Activated CD4-positive, alpha-beta T cell treated with anti-CD3 and anti-CD28 coated beads, Interleukin-2, amount 10 ng/mL, durations not matched to agents 24 days and 14 days (primary cell): ENCODE results near the gene TMED7. TPM values are rescaled to one million over a fixed set of nuclear protein-coding genes. Genes with fewer than 3 reads are reported as not detected.

Source experiments
- DNase-seq: peaks from one replicate; pipeline ENCODE4 v3.0.0; 2022
- H3K27ac Mint-ChIP-seq: one replicate; pipeline ENCODE4 v1.8.0; 2022; ENCODE audit warnings: mild to moderate bottlenecking, mixed read lengths
- H3K27me3 Mint-ChIP-seq: one replicate; pipeline ENCODE4 v1.8.0; 2022; ENCODE audit warnings: mixed read lengths
- H3K36me3 Mint-ChIP-seq: one replicate; pipeline ENCODE4 v1.8.0; 2022; ENCODE audit warnings: low read depth, mild to moderate bottlenecking, mixed read lengths
- H3K4me1 Mint-ChIP-seq: one replicate; pipeline ENCODE4 v1.8.0; 2021; ENCODE audit warnings: mixed read lengths
- H3K4me3 Mint-ChIP-seq: one replicate; pipeline ENCODE4 v1.8.0; 2022; ENCODE audit warnings: mild to moderate bottlenecking, moderate library complexity, mixed read lengths
- H3K9me3 Mint-ChIP-seq: one replicate; pipeline ENCODE4 v1.8.0; 2021; ENCODE audit warnings: mixed read lengths
- intact Hi-C: fragments of 100-400 bp; cut with micrococcal nuclease; formaldehyde crosslinking; loops from one replicate; pipeline ENCODE4 v1.15.1; 2023
- total RNA-seq: library from RNA; stranded (reverse); gene quantifications from 2 replicates; pipeline ENCODE4 v1.2.3, GENCODE V29; 2022

Gene TMED7
- total RNA-seq, 1 donor from 2014 or later, result 40.9 TPM

- Mint-ChIP-seq H3K27me3 (peaks cover 71% of the 10 kb centered on the region), H3K4me1 (no peaks in the 10 kb centered on the region), H3K9me3 (no peaks in the 10 kb centered on the region), H3K4me3 (no peak overlapping the region), H3K27ac (no peak overlapping the region), H3K36me3 (no peaks in the 10 kb centered on the region)
- DNase-seq, result no peak
- intact Hi-C loops, result no loop called here
These were observed 18.2 kb upstream of the TMED7 start for GRCh38 chr5:115644046-115644445.

GRCh38 chr5:115641948-115642347, 16.1 kb upstream of the TMED7 start:
- no peaks in the 10 kb centered on the region for H3K36me3 Mint-ChIP-seq
- H3K27me3 Mint-ChIP-seq, result peaks cover 76% of the 10 kb centered on the region
- H3K4me3 Mint-ChIP-seq, result no peak overlapping the region
- intact Hi-C loops, result no loop called here
- H3K9me3 Mint-ChIP-seq, result no peaks in the 10 kb centered on the region
- peaks cover 12% of the 10 kb centered on the region for H3K4me1 Mint-ChIP-seq
- DNase-seq, result no peak
- H3K27ac Mint-ChIP-seq, result no peak overlapping the region

GRCh38 chr5:115640274-115640673, 14.4 kb upstream of the TMED7 start:
- no peak overlapping the region for H3K4me3 Mint-ChIP-seq
- no peaks in the 10 kb centered on the region for H3K36me3 Mint-ChIP-seq
- intact Hi-C loops, result no loop called here
- peaks cover 77% of the 10 kb centered on the region for H3K27me3 Mint-ChIP-seq
- H3K4me1 Mint-ChIP-seq, result peaks cover 21% of the 10 kb centered on the region
- no peak for DNase-seq
- no peaks in the 10 kb centered on the region for H3K9me3 Mint-ChIP-seq
- H3K27ac Mint-ChIP-seq, result no peak overlapping the region

GRCh38 chr5:115639377-115639776, 13.5 kb upstream of the TMED7 start:
- peaks cover 70% of the 10 kb centered on the region for H3K27me3 Mint-ChIP-seq
- H3K27ac Mint-ChIP-seq, result no peak overlapping the region

DNA sequence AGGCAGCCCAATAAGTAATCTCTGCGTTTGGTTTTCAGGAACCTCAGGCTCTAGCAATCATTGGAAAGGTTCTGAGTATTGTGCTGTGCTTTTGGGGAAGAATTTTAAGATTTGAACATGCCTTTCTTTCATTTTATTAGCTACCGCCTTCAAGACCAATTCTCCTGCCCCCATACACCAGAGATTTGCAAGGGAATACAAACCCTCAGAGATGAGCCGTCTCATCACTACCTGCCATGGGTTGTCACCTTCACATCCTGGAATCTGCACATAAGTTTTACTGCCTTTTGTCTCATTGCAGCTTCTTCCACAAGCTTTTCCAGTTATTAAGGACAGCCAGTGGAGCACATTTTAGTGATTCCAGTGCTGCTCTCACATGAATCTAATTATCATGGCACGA, 11.7 kb upstream of the TMED7 start:
- no peak for DNase-seq
- no peak overlapping the region for H3K4me3 Mint-ChIP-seq
- H3K27ac Mint-ChIP-seq, result no peak overlapping the region
- peaks cover 67% of the 10 kb centered on the region for H3K27me3 Mint-ChIP-seq
- no peaks in the 10 kb centered on the region for H3K36me3 Mint-ChIP-seq
- intact Hi-C loops, result no loop called here
- H3K4me1 Mint-ChIP-seq, result peaks cover 29% of the 10 kb centered on the region
- H3K9me3 Mint-ChIP-seq, result no peaks in the 10 kb centered on the region

More at GRCh38 chr5:115639377-115639776, 13.5 kb upstream of the TMED7 start:
- intact Hi-C loops, result no loop called here
- Mint-ChIP-seq H3K9me3 (no peaks in the 10 kb centered on the region), H3K4me1 (peaks cover 24% of the 10 kb centered on the region), H3K36me3 (no peaks in the 10 kb centered on the region), H3K4me3 (no peak overlapping the region)
- no peak for DNase-seq

- Mint-ChIP-seq H3K4me3 (no peak overlapping the region), H3K36me3 (no peaks in the 10 kb centered on the region), H3K4me1 (peaks cover 29% of the 10 kb centered on the region), H3K27ac (no peak overlapping the region), H3K27me3 (peaks cover 71% of the 10 kb centered on the region), H3K9me3 (no peaks in the 10 kb centered on the region)
- intact Hi-C loops, result no loop called here
- DNase-seq, result no peak
These were observed 10.2 kb upstream of the TMED7 start for GRCh38 chr5:115636008-115636407.

DNA sequence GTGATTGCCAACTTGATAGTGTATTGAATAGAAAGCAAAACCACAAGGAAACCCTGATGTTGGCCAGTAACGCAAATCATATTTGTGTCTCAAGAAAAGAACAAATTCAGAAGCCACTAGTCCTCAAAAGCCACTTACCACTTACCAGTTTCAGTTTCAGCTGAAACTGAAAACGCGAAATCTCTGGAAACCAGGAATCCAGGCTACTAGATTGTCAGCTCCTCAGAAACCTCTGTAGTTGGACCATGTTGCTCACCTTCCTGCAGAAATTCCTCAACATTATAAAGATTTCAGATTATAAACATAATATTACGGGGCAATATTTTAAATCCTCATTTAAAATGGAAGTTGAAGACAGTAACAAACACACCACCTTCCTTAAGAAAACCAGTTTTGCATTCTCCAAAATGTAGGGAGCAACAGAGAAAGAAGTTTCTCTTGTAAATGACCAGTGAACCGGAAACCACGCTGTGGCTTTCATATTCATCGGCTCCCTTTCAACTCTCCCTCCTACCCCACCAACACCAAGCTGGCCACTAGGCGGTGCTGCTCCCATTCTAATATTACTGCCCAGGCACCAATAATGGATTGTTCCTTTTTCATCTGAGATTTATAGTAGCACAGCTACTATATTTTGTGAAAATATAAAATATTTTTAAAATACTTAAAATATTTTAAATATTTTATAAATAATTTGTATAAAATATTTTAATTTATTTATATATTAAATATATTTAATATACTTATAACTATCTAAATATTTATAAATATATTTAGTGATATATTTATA, 8.7 kb upstream of the TMED7 start:
- Mint-ChIP-seq H3K36me3 (no peaks in the 10 kb centered on the region), H3K27ac (no peak overlapping the region), H3K27me3 (peaks cover 64% of the 10 kb centered on the region), H3K4me3 (peak overlapping the region; percentile 52), H3K4me1 (peaks cover 29% of the 10 kb centered on the region), H3K9me3 (no peaks in the 10 kb centered on the region)
- intact Hi-C loops, result loop anchor here (1.0 to 5.0 kb wide), 5 partner anchors 8 to 1313 kb away; partner anchors contain the start of gene TMED7
- DNase-seq, result peak; percentile 94

GRCh38 chr5:115629903-115630302, 4.1 kb upstream of the TMED7 start:
- Mint-ChIP-seq H3K9me3 (no peaks in the 10 kb centered on the region), H3K27ac (no peak overlapping the region), H3K4me1 (peaks cover 11% of the 10 kb centered on the region), H3K4me3 (no peak overlapping the region), H3K36me3 (peaks cover 1% of the 10 kb centered on the region), H3K27me3 (peaks cover 32% of the 10 kb centered on the region)
- intact Hi-C loops, result loop anchor here (5.0 kb wide), 2 partner anchors 423 to 1317 kb away; no protein-coding TSS in a partner anchor
- DNase-seq, result no peak

GRCh38 chr5:115627295-115627865, 1.5 kb upstream of the TMED7 start:
- intact Hi-C loops, result no loop called here
- Mint-ChIP-seq H3K4me1 (peaks cover 11% of the 10 kb centered on the region), H3K27me3 (peaks cover 20% of the 10 kb centered on the region), H3K9me3 (no peaks in the 10 kb centered on the region), H3K27ac (no peak overlapping the region), H3K36me3 (peaks cover 1% of the 10 kb centered on the region), H3K4me3 (no peak overlapping the region)
- no peak for DNase-seq

DNA sequence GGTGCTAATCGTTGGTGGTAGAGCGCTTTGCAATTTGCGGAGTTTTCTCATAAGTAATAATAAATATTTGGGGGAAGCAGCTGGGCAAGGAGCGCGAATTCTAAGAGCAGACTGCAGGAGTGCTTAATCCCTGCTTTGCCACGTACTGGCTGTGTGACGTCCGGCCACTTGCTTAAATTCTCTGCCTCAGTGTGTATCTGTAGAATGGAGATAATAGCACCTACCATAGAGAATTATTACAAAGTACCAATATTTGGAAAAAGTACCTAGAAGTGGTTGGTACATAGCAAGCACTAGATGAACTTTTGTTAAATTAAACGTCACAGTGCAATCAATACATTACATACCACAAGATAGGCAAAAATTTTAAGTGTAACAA, 598 bp upstream of the TMED7 start:
- Mint-ChIP-seq H3K9me3 (no peaks in the 10 kb centered on the region), H3K27me3 (peaks cover 12% of the 10 kb centered on the region), H3K4me1 (peaks cover 17% of the 10 kb centered on the region), H3K36me3 (peaks cover 6% of the 10 kb centered on the region), H3K4me3 (no peak overlapping the region), H3K27ac (peak overlapping the region; percentile 88)
- no peak for DNase-seq
- intact Hi-C loops, result loop anchor here (1.0 kb wide), 5 partner anchors 8 to 459 kb away; partner anchors contain the start of genes AP3S1, ATG12, COMMD10 and FEM1C

DNA sequence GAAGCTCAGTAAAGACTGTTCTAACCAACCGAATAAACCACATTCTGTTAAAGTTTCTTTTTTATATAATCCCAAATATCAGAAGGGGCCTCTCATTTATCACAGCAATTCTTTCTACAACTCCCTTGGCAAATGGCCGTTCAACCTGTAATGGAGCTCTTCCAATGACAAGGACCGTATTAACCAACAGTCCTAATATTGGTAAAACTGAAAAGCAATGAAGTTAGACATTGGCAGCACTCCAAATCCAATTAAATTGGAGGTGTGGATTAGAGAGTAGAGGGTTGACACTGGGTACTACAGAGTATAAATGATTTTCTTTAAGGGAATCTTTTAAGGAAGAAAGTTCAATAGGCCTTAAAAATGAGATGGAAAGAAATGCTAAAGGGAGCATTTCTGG, 842 bp downstream of the TMED7 start:
- Mint-ChIP-seq H3K4me3 (no peak overlapping the region), H3K9me3 (no peaks in the 10 kb centered on the region), H3K27ac (peak overlapping the region; percentile 61), H3K27me3 (peaks cover 8% of the 10 kb centered on the region), H3K36me3 (peaks cover 14% of the 10 kb centered on the region), H3K4me1 (peaks cover 19% of the 10 kb centered on the region)
- intact Hi-C loops, result no loop called here
- DNase-seq, result no peak

- Mint-ChIP-seq H3K4me3 (no peak overlapping the region), H3K9me3 (no peaks in the 10 kb centered on the region), H3K4me1 (peaks cover 19% of the 10 kb centered on the region), H3K27ac (no peak overlapping the region), H3K27me3 (no peaks in the 10 kb centered on the region), H3K36me3 (peaks cover 22% of the 10 kb centered on the region)
- intact Hi-C loops, result no loop called here
- no peak for DNase-seq
These were observed 2.2 kb downstream of the TMED7 start for GRCh38 chr5:115623658-115624057.

- Mint-ChIP-seq H3K27me3 (no peaks in the 10 kb centered on the region), H3K4me3 (no peak overlapping the region), H3K4me1 (peaks cover 19% of the 10 kb centered on the region), H3K27ac (no peak overlapping the region), H3K36me3 (peaks cover 36% of the 10 kb centered on the region), H3K9me3 (no peaks in the 10 kb centered on the region)
- intact Hi-C loops, result no loop called here
- no peak for DNase-seq
These were observed 4.4 kb downstream of the TMED7 start for GRCh38 chr5:115621365-115621900.

DNA sequence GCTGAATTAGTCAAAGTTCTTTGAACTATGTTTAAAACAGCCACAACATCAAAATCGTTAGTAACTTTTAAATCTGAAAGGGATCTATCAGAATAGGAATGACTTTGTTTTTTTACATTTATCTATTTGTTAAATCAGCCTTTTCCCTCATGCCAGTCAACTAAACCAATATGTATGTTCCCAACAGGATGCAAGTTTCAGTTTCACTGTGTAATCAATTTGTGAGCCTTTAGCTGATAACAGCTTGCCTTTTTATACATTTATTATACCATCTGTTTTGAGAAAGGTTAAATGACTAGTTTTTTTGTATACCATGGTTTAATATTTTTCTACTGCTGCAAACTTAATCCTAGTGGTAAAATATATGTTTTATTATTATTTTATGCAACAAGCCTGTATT, 8.9 kb downstream of the TMED7 start:
- intact Hi-C loops, result no loop called here
- peaks cover 4% of the 10 kb centered on the region for H3K4me1 Mint-ChIP-seq
- no peaks in the 10 kb centered on the region for H3K9me3 Mint-ChIP-seq
- H3K27me3 Mint-ChIP-seq, result no peaks in the 10 kb centered on the region
- no peak overlapping the region for H3K4me3 Mint-ChIP-seq
- no peak for DNase-seq
- H3K36me3 Mint-ChIP-seq, result peaks cover 58% of the 10 kb centered on the region
- no peak overlapping the region for H3K27ac Mint-ChIP-seq
